ENCODE data around the gene RPS6KA3.
A peak's percentile ranks its signal among the peaks of the same experiment; 100 is the strongest.
"Not testable (repeated sequence)": the region's sequence is repeated elsewhere in the genome, so short reads cannot be mapped to it uniquely, and the experiment has no call there.

Gene RPS6KA3

DNA sequence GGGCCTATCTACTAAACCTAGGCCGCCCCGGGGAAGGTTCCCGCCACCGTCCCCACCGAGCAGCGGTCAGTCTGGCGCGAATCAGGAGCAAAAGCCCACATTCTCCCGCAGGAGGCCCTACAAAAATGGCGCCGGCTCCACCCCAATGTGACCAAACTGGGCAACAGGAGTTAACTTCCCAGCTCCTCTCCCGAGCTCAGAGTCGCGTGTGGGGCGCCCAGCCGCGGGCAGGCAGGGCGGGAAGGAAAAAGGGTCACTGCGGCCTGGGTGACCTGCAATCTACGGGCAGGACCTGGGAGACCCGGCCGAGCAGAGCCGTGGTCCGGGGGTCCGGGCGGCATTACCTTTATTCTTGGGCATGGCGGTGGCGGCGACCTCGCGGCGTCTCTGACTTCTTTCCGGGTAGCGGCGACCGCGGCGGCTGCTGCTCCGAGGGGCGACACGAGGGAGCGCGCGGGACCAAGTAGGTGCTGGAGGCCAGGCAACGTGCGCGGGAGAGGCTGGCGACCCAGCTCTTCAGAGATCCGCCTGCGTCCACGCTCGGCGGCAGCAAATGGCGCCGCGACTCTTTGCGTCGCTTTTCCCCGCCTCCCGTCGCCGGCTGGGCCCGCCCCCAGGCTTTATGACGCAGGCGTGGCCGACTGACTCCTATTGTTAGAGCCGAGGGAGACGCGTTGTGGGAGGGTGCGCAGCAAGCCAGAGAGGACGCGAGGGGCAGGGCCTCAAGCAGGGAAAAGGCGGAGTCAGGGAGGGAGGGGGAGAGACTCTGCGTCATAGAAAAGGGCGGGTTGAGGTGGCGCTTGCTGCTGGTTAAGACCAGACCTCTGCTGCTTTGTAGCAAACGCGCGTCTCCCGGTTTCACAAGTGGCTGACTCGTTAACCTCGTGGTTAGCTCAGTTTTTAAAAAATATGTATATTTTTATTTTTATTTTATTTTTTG is 125.2 kb downstream of the RPS6KA3 start, which contains the start of gene EIF1AX:
Gene EIF1AX (minus strand): TSS at position 558 of the 940 bp plus-strand sequence. CDS start 198 bp downstream, at position 360.
- DNase-seq: peak; percentile 93

DNA sequence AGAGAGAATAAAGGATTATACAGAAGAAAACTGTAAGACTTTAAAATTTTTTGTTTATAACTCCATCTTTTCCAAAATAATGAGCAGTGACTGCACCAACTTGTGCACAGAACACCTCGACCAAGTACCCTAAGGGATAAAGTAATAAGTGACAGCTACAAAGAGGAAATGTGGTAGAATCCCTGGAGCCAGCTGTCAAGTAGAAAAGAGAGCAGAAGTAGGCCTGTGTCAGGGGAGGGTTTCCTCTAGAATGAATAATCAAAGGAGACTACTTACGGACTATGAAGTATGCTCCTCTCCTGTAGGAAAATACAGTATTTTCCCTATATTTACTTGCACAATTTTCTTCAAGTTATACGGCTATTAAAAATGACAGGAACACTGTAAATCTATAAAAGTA is 126.3 kb downstream of the RPS6KA3 start:
- no peak for DNase-seq

DNA sequence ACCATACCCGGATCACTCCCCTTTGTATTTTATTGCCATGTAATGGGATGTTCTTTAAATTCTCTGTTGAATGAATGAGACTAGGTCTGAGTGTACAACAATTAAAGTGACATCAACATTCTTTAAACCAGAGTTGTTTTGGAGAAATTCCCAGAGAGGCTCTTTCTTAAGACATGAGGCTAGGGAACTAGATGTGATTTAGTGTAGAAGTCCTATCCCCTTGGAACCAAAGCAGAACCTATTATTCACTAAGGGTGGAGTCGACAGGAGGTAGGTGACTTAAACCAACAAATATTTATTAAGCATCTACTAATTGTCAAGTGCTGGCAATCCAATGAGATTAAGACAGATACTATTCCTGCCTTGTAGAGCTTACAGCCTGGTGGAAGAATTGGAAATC is 126.7 kb downstream of the RPS6KA3 start:
- DNase-seq: no peak

DNA sequence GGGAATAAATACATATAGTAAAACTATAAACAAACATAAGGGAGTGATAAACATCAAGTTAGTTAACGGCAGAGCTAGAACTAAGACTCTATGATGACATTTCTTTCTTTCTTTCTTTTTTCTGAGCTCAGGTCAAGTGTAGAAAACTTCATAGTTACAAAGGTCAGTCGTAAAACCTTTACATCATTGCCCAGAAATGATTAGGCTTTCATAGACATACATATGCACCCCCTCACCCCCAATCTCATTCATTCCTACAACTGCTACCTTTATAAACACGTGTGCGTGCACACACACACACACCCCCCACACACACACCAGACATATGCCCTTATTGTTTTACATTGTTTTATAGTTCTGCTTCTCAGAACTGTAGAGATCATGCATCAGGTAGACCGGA is 130.8 kb downstream of the RPS6KA3 start:
- DNase-seq: no peak

GRCh38 chrX:20132666-20133065 is 134.0 kb downstream of the RPS6KA3 start:
- DNase-seq: no peak

DNA sequence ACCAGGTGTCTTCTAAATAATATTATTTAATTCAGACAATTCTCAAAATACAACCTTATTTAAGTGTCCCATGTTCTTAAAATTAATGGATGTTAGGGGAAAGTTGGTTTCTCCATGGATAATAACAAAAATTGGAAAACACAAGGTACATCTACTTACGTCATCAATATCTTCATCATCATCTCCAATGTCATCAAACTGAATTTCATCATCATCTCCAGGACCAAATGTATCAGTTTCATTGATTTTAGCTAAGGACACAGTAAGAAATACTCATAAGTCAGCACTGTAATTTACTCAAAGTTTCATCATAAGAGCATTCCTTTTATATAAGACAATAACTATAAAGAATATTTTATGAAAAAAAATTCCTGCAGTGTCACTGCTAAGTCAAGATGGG is 136.4 kb downstream of the RPS6KA3 start:
- no peak for DNase-seq

- DNase-seq: no peak
Measured at GRCh38 chrX:20129547-20129946, 137.2 kb downstream of the RPS6KA3 start.

DNA sequence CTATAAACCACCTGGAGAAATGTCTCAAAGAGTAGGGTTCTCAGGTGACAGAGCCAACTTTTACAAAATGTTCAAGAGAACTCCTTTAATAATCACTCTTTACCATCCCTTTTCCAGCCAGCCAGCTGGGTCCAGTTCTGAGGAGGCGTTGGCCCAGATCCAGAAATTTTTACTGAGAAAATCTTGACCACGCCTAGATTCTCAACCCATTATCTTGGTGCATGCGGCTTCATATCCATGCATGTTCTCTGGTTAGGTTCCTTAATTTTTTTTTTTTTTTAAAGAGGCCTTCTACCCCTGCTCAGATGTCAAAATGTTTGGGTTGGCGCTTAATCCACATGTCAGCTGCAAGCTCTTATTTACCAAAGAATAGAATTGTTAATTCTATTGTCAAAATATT is 138.0 kb downstream of the RPS6KA3 start:
- DNase-seq: no peak

DNA sequence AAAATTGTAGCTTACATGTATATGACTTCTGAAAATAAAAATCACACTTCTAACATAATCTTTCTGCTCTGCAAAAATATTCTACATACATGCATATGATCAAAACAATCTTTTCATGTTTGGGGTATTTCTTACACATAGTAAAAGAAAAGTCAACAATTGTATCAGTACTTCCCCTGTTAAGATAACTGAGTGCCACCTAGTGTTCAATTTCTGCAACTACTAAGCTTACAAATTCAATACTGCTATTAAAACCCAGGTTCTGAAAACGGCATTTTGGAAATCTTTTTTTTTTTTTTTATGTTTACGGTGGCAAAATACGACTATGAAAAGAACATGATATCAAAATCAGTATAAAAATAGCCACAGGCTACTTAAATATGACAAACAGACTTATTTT is 139.3 kb downstream of the RPS6KA3 start:
- DNase-seq: not testable (repeated sequence)

DNA sequence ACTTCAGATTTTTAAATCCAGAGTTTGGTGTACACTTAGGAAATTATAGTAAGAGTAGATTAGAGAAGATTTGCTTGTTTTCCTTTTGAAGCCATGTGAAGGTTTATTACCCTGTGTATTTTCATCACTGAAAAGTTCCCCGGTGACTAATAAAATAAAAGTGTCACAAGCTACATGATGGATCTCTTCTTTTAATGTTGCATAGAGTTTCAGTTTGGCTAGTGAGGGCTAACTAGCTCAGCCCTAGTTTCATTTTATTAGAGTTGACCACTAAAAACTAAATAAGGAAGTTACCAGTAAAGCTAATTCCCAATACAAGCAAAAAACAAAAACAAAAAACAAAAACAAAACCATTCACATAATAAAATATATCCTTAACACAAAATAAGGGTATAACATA is 139.9 kb downstream of the RPS6KA3 start:
- not testable (repeated sequence) for DNase-seq

DNA sequence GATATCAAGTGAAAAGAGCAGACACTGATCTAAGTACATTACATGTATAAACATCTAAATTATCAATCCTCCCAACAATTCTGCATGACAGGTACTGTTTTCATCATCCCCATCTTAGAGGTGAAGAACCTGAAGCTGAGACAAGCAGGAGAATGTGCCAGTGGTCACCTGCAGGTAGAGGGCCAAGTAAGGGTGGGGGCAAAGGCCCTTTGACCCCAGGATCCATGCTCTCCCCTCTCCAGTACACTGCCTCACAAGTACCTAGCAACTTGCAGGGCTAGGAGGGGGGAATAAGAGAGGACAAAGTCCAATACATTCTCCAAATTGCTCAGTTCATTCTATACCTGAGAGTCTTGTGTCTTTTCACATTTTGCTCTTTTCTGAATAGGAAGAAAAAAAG is 141.7 kb downstream of the RPS6KA3 start:
- DNase-seq: no peak

- no peak for DNase-seq
Measured at GRCh38 chrX:20118065-20118824, 148.5 kb downstream of the RPS6KA3 start.

DNA sequence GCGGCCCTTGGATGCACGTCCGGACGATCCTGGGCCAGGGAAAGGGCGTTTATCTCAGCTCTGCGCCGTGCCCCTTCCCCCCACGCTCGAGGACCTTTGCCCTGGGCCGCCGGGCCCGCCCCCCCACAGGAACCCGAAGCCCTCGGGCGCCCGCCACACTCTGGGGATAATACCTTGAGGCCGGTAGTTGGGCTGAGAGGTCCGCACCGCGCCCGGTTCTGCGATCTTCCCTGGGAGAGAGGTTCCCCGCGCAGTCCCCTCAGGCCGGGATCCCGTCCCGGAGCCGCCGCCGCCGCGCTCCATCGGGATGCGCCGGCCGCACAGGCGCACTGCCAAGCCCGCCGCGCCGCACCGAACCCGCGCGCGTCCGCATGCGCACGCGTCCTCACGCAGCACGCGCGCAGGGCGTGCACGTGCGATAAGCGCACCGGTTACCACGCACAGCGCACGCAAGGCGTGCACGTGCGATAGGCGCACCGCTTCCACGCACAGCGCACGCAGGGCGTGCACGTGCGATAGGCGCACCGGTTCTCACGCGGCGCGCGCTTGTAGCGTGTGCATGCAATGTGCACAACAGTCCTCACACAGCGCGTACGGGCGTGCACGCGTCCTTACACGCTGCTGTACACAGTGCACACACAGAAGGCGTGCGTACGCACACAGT is 150.0 kb downstream of the RPS6KA3 start, which contains the start of gene MAP7D2:
Gene MAP7D2 (minus strand): TSS at position 331 of the 664 bp plus-strand sequence. CDS start 28 bp downstream, at position 303.
- no peak for DNase-seq

GRCh38 chrX:20116087-20116576 is 150.6 kb downstream of the RPS6KA3 start:
- no peak for DNase-seq

DNA sequence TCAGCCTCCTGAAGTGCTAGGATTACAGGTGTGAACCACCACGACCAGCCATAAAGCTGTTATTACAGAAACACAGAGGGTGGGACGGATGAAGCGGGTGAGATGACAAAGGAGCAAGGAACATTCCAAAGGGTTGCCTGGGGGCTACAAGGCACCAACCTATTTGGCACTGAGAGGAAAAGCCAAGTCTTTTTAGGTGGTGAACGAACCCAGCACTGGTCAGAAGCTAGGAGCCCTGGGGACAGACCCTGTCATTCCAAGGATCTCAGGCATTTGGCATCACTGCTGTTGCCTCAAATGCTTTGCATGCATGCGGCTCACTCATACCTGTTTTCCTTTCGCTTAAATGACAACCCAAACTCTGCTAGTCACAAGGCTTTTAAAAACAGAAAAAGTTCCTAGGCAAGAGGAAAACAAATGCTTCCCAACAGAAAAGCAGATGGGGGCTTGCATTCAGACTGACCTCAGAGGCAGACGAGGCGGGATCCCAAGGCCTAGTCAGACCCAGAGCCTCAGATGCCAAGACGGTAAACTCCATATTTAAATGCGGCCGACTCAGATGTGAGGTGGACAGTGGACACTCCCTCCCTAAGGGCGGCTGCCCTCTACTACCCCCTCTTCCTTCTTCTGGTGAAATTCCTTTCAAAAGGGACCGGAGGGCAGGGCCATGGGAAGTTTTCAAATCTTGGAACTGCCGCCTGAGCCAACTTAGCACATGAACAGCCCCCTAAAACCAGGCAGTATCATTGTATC is 154.5 kb downstream of the RPS6KA3 start:
- DNase-seq: no peak

DNA sequence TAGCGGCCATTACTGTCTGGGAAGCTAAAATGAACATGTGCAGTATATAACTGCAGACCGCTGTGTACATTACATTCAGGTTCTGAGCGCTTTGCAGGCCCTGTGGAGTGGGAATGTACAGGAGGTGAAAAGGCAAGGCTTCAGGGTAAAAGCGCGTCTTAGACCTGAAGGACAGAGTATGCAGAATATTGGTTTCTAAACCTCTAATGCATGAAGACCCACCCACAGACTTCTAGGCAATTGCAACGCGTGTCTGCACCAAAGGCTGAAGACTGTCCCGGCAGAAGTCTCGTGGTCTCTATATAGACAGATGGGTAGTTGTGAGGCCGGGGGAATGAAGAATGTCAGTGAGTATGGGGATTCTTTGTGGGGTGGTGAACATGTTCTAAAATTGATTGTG is 155.4 kb downstream of the RPS6KA3 start:
- no peak for DNase-seq

DNA sequence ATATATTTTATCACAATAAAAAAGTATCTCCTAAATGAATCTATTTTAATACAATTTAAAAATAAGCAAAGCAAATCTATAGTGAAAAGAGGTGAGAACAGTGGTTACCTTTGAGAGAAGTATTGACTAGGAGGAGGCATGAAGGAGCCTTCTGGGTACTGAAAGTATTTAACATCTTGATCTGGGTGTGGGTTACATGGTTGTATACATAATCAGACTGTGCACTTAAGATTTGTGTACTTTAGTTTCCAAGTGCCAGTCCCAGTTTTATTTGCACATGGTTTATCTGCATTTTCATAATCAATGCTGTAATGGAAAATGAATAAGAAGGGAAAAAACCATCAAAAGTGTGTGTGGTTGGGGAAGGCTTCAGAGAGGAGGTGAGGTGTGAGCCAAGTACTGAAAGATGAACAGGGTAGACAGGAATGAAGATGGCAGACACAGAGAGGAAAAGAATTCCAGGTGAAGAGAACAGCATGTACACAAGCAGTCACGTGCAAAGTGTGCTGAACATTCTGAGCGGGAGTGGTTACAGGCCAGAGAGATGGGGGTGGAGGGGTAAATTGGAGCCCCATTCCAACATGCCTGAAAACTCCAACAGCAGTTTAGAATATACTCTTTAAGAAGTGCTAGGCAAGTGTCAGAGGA is 164.7 kb downstream of the RPS6KA3 start:
- DNase-seq: no peak
